Measurements from ENCODE around the gene KRTAP9-6.
"Not testable (repeated sequence)": the region's sequence is repeated elsewhere in the genome, so short reads cannot be mapped to it uniquely, and the experiment has no call there.

Gene KRTAP9-6

GRCh38 chr17:41237116-41237515 is 28.1 kb upstream of the KRTAP9-6 start:
- not testable (repeated sequence) for H3F3A ChIP-seq (ENCODE audit: low read depth); H3K9ac ChIP-seq (ENCODE audit: low read depth, low read length, poor library complexity, severe bottlenecking); H3K4me2 ChIP-seq (ENCODE audit: low read depth, low read length, poor library complexity, severe bottlenecking); H3K9me3 ChIP-seq (ENCODE audit: insufficient read depth, low read depth, low read length); H3K36me3 ChIP-seq (ENCODE audit: insufficient read depth, low read length); H3K4me1 ChIP-seq (ENCODE audit: insufficient read depth, low read length, poor library complexity, severe bottlenecking); H3K79me2 ChIP-seq (ENCODE audit: insufficient read depth, low read length); H3K4me3 ChIP-seq (ENCODE audit: low read length, poor library complexity, severe bottlenecking); H4K20me1 ChIP-seq (ENCODE audit: insufficient read depth, low read length, poor library complexity, severe bottlenecking); H3K27me3 ChIP-seq (ENCODE audit: insufficient read depth, low read length, poor library complexity, severe bottlenecking); H3K9me2 ChIP-seq (replicated peaks; ENCODE audit: low read depth, low read length); H2AFZ ChIP-seq (ENCODE audit: low read length)

DNA sequence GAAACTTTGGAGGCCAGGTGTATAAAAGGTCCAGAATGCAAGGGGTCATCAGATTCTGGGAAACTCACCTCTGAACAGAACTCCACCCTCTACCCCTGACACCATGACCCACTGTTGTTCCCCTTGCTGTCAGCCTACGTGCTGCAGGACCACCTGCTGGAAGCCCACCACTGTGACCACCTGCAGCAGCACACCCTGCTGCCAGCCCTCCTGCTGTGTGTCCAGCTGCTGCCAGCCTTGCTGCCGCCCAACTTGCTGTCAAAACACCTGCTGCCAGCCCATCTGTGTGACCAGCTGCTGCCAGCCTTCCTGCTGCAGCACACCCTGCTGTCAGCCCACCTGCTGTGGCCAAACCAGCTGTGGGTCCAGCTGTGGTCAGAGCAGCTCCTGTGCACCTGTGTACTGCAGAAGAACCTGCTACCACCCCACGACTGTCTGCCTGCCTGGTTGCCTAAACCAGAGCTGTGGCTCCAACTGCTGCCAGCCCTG is 27.2 kb upstream of the KRTAP9-6 start, which contains the start of gene KRTAP9-8:
TSS of gene KRTAP9-8 (plus strand) at position 51 of the 489 bp plus-strand sequence. CDS start at position 104, 53 bp downstream.
- H3K79me2 ChIP-seq (ENCODE audit: insufficient read depth, low read length); H3K4me2 ChIP-seq (ENCODE audit: low read depth, low read length, poor library complexity, severe bottlenecking); H3K9me3 ChIP-seq (ENCODE audit: insufficient read depth, low read depth, low read length); H4K20me1 ChIP-seq (ENCODE audit: insufficient read depth, low read length, poor library complexity, severe bottlenecking); H3K4me1 ChIP-seq (ENCODE audit: insufficient read depth, low read length, poor library complexity, severe bottlenecking); H3K4me3 ChIP-seq (ENCODE audit: low read length, poor library complexity, severe bottlenecking); H3K27me3 ChIP-seq (ENCODE audit: insufficient read depth, low read length, poor library complexity, severe bottlenecking); H3K36me3 ChIP-seq (ENCODE audit: insufficient read depth, low read length); H3K9me2 ChIP-seq (replicated peaks; ENCODE audit: low read depth, low read length); H3K9ac ChIP-seq (ENCODE audit: low read depth, low read length, poor library complexity, severe bottlenecking); H3F3A ChIP-seq (ENCODE audit: low read depth); H2AFZ ChIP-seq (ENCODE audit: low read length): not testable (repeated sequence)

GRCh38 chr17:41246995-41247787 is 18.0 kb upstream of the KRTAP9-6 start:
- H3F3A ChIP-seq (ENCODE audit: low read depth); H3K4me2 ChIP-seq (ENCODE audit: low read depth, low read length, poor library complexity, severe bottlenecking); H3K9ac ChIP-seq (ENCODE audit: low read depth, low read length, poor library complexity, severe bottlenecking); H2AFZ ChIP-seq (ENCODE audit: low read length); H3K4me1 ChIP-seq (ENCODE audit: insufficient read depth, low read length, poor library complexity, severe bottlenecking); H3K36me3 ChIP-seq (ENCODE audit: insufficient read depth, low read length); H3K27me3 ChIP-seq (ENCODE audit: insufficient read depth, low read length, poor library complexity, severe bottlenecking); H3K9me3 ChIP-seq (ENCODE audit: insufficient read depth, low read depth, low read length); H3K79me2 ChIP-seq (ENCODE audit: insufficient read depth, low read length); H4K20me1 ChIP-seq (ENCODE audit: insufficient read depth, low read length, poor library complexity, severe bottlenecking); H3K4me3 ChIP-seq (ENCODE audit: low read length, poor library complexity, severe bottlenecking); H3K9me2 ChIP-seq (replicated peaks; ENCODE audit: low read depth, low read length): not testable (repeated sequence)

DNA sequence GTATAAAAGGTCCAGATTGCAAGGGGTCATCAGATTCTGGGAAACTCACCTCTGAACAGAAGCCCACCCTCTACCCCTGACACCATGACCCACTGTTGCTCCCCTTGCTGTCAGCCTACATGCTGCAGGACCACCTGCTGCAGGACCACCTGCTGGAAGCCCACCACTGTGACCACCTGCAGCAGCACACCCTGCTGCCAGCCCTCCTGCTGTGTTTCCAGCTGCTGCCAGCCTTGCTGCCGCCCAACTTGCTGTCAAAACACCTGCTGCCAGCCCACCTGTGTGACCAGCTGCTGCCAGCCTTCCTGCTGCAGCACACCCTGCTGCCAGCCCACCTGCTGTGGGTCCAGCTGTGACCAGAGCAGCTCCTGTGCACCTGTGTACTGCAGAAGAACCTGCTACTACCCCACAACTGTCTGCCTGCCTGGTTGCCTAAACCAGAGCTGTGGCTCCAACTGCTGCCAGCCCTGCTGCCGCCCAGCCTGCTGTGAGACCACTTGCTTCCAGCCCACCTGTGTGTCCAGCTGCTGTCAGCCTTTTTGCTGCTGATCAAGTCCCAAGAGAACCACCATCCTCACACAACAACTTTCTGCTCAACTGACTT is 15.4 kb upstream of the KRTAP9-6 start, which contains the start of gene KRTAP9-4:
TSS of gene KRTAP9-4 (plus strand) at position 51 of the 604 bp plus-strand sequence. CDS start at position 85, 34 bp downstream.
- not testable (repeated sequence) for H3K9me3 ChIP-seq (ENCODE audit: insufficient read depth, low read depth, low read length); H3K4me1 ChIP-seq (ENCODE audit: insufficient read depth, low read length, poor library complexity, severe bottlenecking); H3K27me3 ChIP-seq (ENCODE audit: insufficient read depth, low read length, poor library complexity, severe bottlenecking); H4K20me1 ChIP-seq (ENCODE audit: insufficient read depth, low read length, poor library complexity, severe bottlenecking); H3K9me2 ChIP-seq (replicated peaks; ENCODE audit: low read depth, low read length); H3K9ac ChIP-seq (ENCODE audit: low read depth, low read length, poor library complexity, severe bottlenecking); H3K4me2 ChIP-seq (ENCODE audit: low read depth, low read length, poor library complexity, severe bottlenecking); H3F3A ChIP-seq (ENCODE audit: low read depth); H3K36me3 ChIP-seq (ENCODE audit: insufficient read depth, low read length); H3K4me3 ChIP-seq (ENCODE audit: low read length, poor library complexity, severe bottlenecking); H3K79me2 ChIP-seq (ENCODE audit: insufficient read depth, low read length); H2AFZ ChIP-seq (ENCODE audit: low read length)

- Histone ChIP-seq H3K4me1 (ENCODE audit: insufficient read depth, low read length, poor library complexity, severe bottlenecking) (no peaks in the 10 kb centered on the region), H3K9me3 (ENCODE audit: insufficient read depth, low read depth, low read length) (no peaks in the 10 kb centered on the region), H3K36me3 (ENCODE audit: insufficient read depth, low read length) (no peaks in the 10 kb centered on the region), H3K4me3 (ENCODE audit: low read length, poor library complexity, severe bottlenecking) (no peak overlapping the region), H3K79me2 (ENCODE audit: insufficient read depth, low read length) (no peaks in the 10 kb centered on the region), H3F3A (ENCODE audit: low read depth) (no peaks in the 10 kb centered on the region), H4K20me1 (ENCODE audit: insufficient read depth, low read length, poor library complexity, severe bottlenecking) (no peaks in the 10 kb centered on the region), H3K4me2 (ENCODE audit: low read depth, low read length, poor library complexity, severe bottlenecking) (no peak overlapping the region), H3K9me2 (replicated peaks; ENCODE audit: low read depth, low read length) (no peaks in the 10 kb centered on the region), H2AFZ (ENCODE audit: low read length) (no peak overlapping the region), H3K9ac (ENCODE audit: low read depth, low read length, poor library complexity, severe bottlenecking) (no peak overlapping the region), H3K27me3 (ENCODE audit: insufficient read depth, low read length, poor library complexity, severe bottlenecking) (no peaks in the 10 kb centered on the region)
- TF ChIP-seq CTCF (conservative IDR thresholded peaks at IDR 0.05; ENCODE audit: low read length) = no peak
- no peak for TF ChIP-seq EZH2phosphoT487 (IDR thresholded peaks at IDR 0.05; ENCODE audit: borderline replicate concordance)
Measured at GRCh38 chr17:41251261-41251660, 13.9 kb upstream of the KRTAP9-6 start.

Data from Loucy (cell line).